Heart left ventricle (tissue), 16 donors: ENCODE results near the gene COLEC11. TPM values are rescaled to one million over a fixed set of nuclear protein-coding genes. Genes with fewer than 3 reads are reported as not detected.

ENCODE experiments used
- ATAC-seq, 4 donors: fragments of 200-7000 bp; cut with Tn5 transposase; one replicate each; pipeline ENCODE4 v1.9.1; 2020 to 2022; ENCODE audit warnings: moderate library complexity in 4 of 4, mild to moderate bottlenecking in 3 of 4, moderate number of reproducible peaks in 1 of 4
- DNase-seq, 5 donors: peaks; one replicate each; pipeline ENCODE4 v3.0.0-alpha.2; 2020
- H3K27ac ChIP-seq, 12 donors: fragments of 200-600 bp; sonication (generic) in 4 of 12; one replicate each; pipeline versions ENCODE4 v1.5.0 to v1.8.0; 2016 to 2022; ENCODE audit warnings: mild to moderate bottlenecking in 2 of 12
- H3K27me3 ChIP-seq, 9 donors: fragments of 200-600 bp; sonication (generic) in 2 of 9; one replicate each; pipeline versions ENCODE4 v1.5.1 to v1.8.0; 2016 to 2022; ENCODE audit warnings: mild to moderate bottlenecking in 3 of 9
- H3K36me3 ChIP-seq, 9 donors: fragments of 200-600 bp; sonication (generic) in 2 of 9; one replicate each; pipeline versions ENCODE4 v1.5.0 to v1.8.0; 2018 to 2022; ENCODE audit warnings: mild to moderate bottlenecking in 2 of 9
- H3K4me1 ChIP-seq, 12 donors: fragments of 200-600 bp; sonication (generic) in 4 of 12; one replicate each; pipeline versions ENCODE4 v1.5.0 to v1.8.0; 2016 to 2022; ENCODE audit warnings: mild to moderate bottlenecking in 3 of 12
- H3K4me3 ChIP-seq, 12 donors: fragments of 200-600 bp; sonication (generic) in 4 of 12; one replicate each; pipeline versions ENCODE4 v1.5.0 to v1.8.0; 2017 to 2022; ENCODE audit warnings: mild to moderate bottlenecking in 9 of 12, moderate library complexity in 4 of 12
- H3K9me3 ChIP-seq, 12 donors: fragments of 200-600 bp; sonication (generic) in 4 of 12; one replicate each; pipeline versions ENCODE4 v1.5.0 to v1.8.0; 2016 to 2022; ENCODE audit warnings: mild to moderate bottlenecking in 1 of 12
- POLR2A ChIP-seq, 2 donors: fragments of 450-650 bp; IDR thresholded peaks; one replicate each; pipeline ENCODE4 v1.6.1; 2017; ENCODE audit warnings: antibody characterized with exemption in 2 of 2, mild to moderate bottlenecking in 2 of 2, moderate library complexity in 2 of 2
- WGBS, 4 donors: extraction: QIAGEN DNeasy Blood & Tissue Kit in 2 of 4; methylation state at CpG; one replicate each; pipeline versions ENCODE4 v1.1.5 to v1.1.7; 2013 to 2018; 5-methylcytosine and 5-hydroxymethylcytosine counted together
- intact Hi-C, 10 donors: fragments of 100-400 bp; cut with DNase I; formaldehyde crosslinking; loops; one replicate each; pipeline versions ENCODE4 v1.11.1 to v1.14.2; 2022
- polyA plus RNA-seq, 2 donors: library from polyadenylated mRNA; stranded (reverse); fragments of 200-250 nt; gene quantifications; one replicate each; pipeline ENCODE4 v1.2.3, GENCODE V29; 2013
- total RNA-seq, 9 donors: library from RNA; depleted of rRNA in 2 of 9; stranded (reverse); fragments of >200 nt in 2 of 9; fragmentation: NEBNext Ultra II Directional in 3 of 9; extraction: Animal tissue kit (Norgen Biotek cat#: 25700) in 3 of 9; gene quantifications; one replicate each; pipeline versions ENCODE4 v1.1.0 to v1.2.4, GENCODE V29; 2016 to 2023
- TF ChIP-seq, protein P1 (sequence below), 12 donors: fragments of 200-600 bp; sonication (generic) in 4 of 12; IDR thresholded peaks; one replicate each; pipeline versions ENCODE4 v1.5.0 to v1.8.0; 2018 to 2022; ENCODE audit warnings: antibody characterized with exemption in 12 of 12, mild to moderate bottlenecking in 5 of 12
- donor health status: ischemic (EF 13 %, LVEDD 7.1; RV severe dilation, severe dysfunction).
- donor health status: healthy with polysubstance abuse.
- donor health status: DM: no; HTN: yes; CAD: no.
- donor health status: DM: no; HTN: no; CAD: no.
- donor health status: ischemic (EF 25% LVEDD 6.9; RV normal size, moderate dysfunction).
- donor health status: ischemic (EF 25% LVEDD 5.7; RV mildly dilated, moderate dysfunction).
- donor health status: healthy.
- donor health status: DM: yes; HTN: yes; CAD: no.
- donor health status: ischemic (EF 35%, LVEDD 5.7; RV mildly dilated, moderate dysfunction).
- donor health status: nonischemic (EF 11% LVEDD 7.7; RV severe dilation, severe dysfunction).
- donor health status: DM: yes; HTN: yes; CAD: no.
- donor health status: PGD.
- donor health status: ischemic (EF 29% LVEDD 5.4; RV normal size, mild dysfunction).
- donor health status: nonischemic (EF 23%, LVEDD 6.1; RV moderate dilation, normal function).

The COLEC11 gene
- total and polyA plus RNA-seq, 11 donors = 2.3 to 12.5 (median 3.1) TPM

DNA sequence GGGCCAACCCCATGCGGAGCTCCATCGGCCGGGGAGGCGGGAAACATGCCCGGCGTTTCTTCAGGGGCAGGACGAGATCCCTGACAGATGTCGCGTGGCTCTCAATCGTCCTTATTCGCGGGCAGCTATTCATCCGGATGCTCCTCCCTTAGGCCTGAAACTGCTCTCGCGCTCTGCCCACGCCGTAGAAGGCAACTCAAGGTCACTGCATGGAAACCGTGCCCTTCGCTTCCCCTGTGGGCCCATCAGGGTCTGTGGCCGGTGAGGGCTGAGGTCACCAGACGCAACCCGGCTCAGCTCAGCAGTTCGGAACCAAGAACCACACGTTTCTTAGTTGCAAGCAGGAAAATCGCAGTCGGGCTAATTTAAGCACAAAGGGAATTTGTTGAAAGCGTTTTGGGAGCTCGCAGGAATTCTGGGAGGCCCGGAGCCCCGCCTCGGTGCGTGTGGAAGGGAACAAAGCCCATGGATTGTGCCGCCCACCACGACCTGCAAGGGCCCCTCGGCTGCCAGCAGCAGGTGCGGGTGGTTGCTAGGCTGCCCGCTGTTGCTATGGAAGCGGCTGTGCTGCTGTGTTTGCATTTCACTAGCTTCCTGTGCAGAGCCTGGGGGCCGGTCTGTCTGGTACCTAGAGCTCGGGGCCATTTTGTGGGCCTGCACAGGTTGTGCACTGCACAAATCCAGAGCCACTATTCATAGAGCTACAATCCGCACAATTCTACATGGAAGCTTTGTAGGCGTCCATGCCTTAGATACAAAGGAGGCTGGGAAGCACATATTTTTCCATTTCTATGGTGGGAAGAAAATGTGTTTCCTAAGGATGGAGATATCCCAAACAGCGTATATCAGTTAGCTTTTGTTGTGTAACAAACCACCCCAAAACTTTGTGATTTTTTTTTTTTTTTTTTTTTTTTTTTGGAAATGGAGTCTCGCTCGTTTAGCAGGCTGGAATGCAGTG lies 57.1 kb downstream of the COLEC11 start:
- DNase-seq (peak; percentile 37 to 72 (median 41)), ATAC-seq (peak in 3 of 4 donors; percentile 2 to 64 (median 53))
- 30 to 51% (median 39%) methylated on average over 41 to 45 of the region's 45 CpGs for WGBS, 4 donors
- no peaks in the 10 kb centered on the region for H3K9me3 ChIP-seq
- H3K36me3 ChIP-seq = no peaks in the 10 kb centered on the region
- no peaks in the 10 kb centered on the region for H3K27me3 ChIP-seq
- H3K27ac ChIP-seq = peak overlapping the region; percentile 36 to 77 (median 69)
- intact Hi-C loops = loop anchor here (1.0 to 10.0 kb wide), 10 partner anchors 57 to 230 kb away; partner anchors contain the start of genes RPS7 (in 3 of the 10) and COLEC11 (in 2 of the 10)
- H3K4me1 ChIP-seq = peaks cover 0 to 19% (median 10%) of the 10 kb centered on the region in 12 donors
- no peak for TF ChIP-seq POLR2A (IDR thresholded peaks at IDR 0.05)
- TF ChIP-seq, protein P1, sequence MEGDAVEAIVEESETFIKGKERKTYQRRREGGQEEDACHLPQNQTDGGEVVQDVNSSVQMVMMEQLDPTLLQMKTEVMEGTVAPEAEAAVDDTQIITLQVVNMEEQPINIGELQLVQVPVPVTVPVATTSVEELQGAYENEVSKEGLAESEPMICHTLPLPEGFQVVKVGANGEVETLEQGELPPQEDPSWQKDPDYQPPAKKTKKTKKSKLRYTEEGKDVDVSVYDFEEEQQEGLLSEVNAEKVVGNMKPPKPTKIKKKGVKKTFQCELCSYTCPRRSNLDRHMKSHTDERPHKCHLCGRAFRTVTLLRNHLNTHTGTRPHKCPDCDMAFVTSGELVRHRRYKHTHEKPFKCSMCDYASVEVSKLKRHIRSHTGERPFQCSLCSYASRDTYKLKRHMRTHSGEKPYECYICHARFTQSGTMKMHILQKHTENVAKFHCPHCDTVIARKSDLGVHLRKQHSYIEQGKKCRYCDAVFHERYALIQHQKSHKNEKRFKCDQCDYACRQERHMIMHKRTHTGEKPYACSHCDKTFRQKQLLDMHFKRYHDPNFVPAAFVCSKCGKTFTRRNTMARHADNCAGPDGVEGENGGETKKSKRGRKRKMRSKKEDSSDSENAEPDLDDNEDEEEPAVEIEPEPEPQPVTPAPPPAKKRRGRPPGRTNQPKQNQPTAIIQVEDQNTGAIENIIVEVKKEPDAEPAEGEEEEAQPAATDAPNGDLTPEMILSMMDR (IDR thresholded peaks at IDR 0.05) = no peak
- H3K4me3 ChIP-seq = peak overlapping the region in 10 of 12 donors; percentile 26 to 54 (median 40)

DNA sequence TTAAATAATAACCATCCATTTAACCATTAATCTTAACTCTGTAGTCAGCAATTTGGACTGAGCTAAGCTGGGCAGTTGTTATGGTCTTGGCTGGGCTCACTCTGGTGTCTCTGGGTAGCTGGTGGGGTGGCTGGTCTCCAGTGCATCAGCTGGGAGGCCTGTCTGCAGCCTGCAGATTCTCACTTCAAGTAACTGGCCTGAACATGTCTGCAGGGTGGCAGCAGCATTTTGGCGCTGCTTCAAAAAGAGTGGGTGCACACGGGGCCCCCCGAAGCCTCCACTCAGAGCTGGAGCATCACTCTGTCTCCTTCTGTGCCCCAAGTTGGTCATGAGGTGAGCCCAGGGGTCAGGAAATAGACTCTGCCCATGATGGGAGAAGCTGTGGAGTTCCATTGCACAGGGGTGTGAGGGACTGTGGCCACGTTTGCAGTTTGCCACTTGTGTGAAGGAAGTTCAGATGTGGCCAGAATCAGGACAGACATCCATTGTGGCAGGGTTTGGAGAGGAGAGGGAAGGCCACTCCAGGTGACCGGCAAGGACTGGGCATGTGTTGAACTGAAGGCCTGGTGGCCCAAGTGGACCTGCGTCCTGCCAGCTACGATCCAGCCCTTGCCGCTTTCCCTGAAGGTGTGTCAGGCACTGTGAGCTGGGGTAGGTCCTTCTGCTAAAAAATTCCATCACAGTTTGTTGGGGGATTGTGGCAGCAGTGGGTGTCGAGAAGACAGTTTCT lies 58.1 kb downstream of the COLEC11 start:
- no peak overlapping the region for H3K4me3 ChIP-seq
- H3K36me3 ChIP-seq = no peaks in the 10 kb centered on the region
- no peaks in the 10 kb centered on the region for H3K27me3 ChIP-seq
- peak in 3 of 5 donors; percentile 15 to 37 (median 17) for DNase-seq
- H3K27ac ChIP-seq = no peak overlapping the region
- ATAC-seq = no peak
- peaks cover 0 to 27% (median 12%) of the 10 kb centered on the region in 12 donors for H3K4me1 ChIP-seq
- WGBS, 4 donors = 93 to 99% (median 95%) methylated on average over 7 to 9 of the region's 9 CpGs
- no peaks in the 10 kb centered on the region for H3K9me3 ChIP-seq
- intact Hi-C loops = loop anchor here (5.0 to 10.0 kb wide), 7 partner anchors 76 to 231 kb away; partner anchors contain the start of gene RPS7 (in 2 of the 10)
- TF ChIP-seq, protein P1 (IDR thresholded peaks at IDR 0.05) = no peak
- TF ChIP-seq POLR2A (IDR thresholded peaks at IDR 0.05) = no peak

DNA sequence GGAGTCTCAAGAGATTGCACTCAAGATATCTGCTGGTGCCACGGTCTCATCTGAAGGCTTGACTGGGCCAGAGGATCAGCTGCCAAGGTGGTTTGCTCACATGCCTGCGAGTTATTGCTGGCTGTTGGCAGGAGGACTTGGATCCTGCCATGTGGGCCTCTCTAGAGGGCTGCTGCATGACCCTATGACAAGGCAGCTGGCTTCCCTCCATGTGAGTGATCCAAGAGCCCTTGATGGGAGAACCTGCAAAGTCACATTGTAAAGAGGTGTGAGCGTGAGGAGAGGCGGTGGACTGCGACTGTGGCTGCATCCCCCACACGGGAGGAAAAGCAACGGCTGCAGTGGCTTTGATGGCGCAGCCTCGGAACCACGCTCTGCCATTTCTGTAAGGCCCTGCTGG lies 59.1 kb downstream of the COLEC11 start:
- 81 to 93% (median 83%) methylated on average over 10 of the region's 10 CpGs for WGBS, 4 donors
- intact Hi-C loops = loop anchor here (5.0 to 10.0 kb wide), 7 partner anchors 77 to 232 kb away; partner anchors contain the start of gene RPS7 (in 2 of the 10)
- no peak for TF ChIP-seq POLR2A (IDR thresholded peaks at IDR 0.05)
- TF ChIP-seq, protein P1 (IDR thresholded peaks at IDR 0.05) = no peak

More for the DNA sequence above, 59.1 kb downstream of the COLEC11 start:
- Histone ChIP-seq H3K4me3 (no peak overlapping the region), H3K27ac (no peak overlapping the region), H3K27me3 (no peaks in the 10 kb centered on the region), H3K36me3 (no peaks in the 10 kb centered on the region), H3K9me3 (no peaks in the 10 kb centered on the region), H3K4me1 (peaks cover 0 to 36% (median 15%) of the 10 kb centered on the region in 12 donors)
- DNase-seq (peak in 3 of 5 donors; percentile 28 to 34 (median 29)), ATAC-seq (no peak)
